Heart left ventricle (tissue), 16 donors: ENCODE results near the gene SLK. TPM values are rescaled to one million over a fixed set of nuclear protein-coding genes. Genes with fewer than 3 reads are reported as not detected.

Experiments
- ATAC-seq, 4 donors: fragments of 200-7000 bp; cut with Tn5 transposase; one replicate each; pipeline ENCODE4 v1.9.1; 2020 to 2022; ENCODE audit warnings: moderate library complexity in 4 of 4, mild to moderate bottlenecking in 3 of 4, moderate number of reproducible peaks in 1 of 4
- DNase-seq, 5 donors: peaks; one replicate each; pipeline ENCODE4 v3.0.0-alpha.2; 2020
- H3K27ac ChIP-seq, 12 donors: fragments of 200-600 bp; sonication (generic) in 4 of 12; one replicate each; pipeline versions ENCODE4 v1.5.0 to v1.8.0; 2016 to 2022; ENCODE audit warnings: mild to moderate bottlenecking in 2 of 12
- H3K27me3 ChIP-seq, 9 donors: fragments of 200-600 bp; sonication (generic) in 2 of 9; one replicate each; pipeline versions ENCODE4 v1.5.1 to v1.8.0; 2016 to 2022; ENCODE audit warnings: mild to moderate bottlenecking in 3 of 9
- H3K36me3 ChIP-seq, 9 donors: fragments of 200-600 bp; sonication (generic) in 2 of 9; one replicate each; pipeline versions ENCODE4 v1.5.0 to v1.8.0; 2018 to 2022; ENCODE audit warnings: mild to moderate bottlenecking in 2 of 9
- H3K4me1 ChIP-seq, 12 donors: fragments of 200-600 bp; sonication (generic) in 4 of 12; one replicate each; pipeline versions ENCODE4 v1.5.0 to v1.8.0; 2016 to 2022; ENCODE audit warnings: mild to moderate bottlenecking in 3 of 12
- H3K4me3 ChIP-seq, 12 donors: fragments of 200-600 bp; sonication (generic) in 4 of 12; one replicate each; pipeline versions ENCODE4 v1.5.0 to v1.8.0; 2017 to 2022; ENCODE audit warnings: mild to moderate bottlenecking in 9 of 12, moderate library complexity in 4 of 12
- H3K9me3 ChIP-seq, 12 donors: fragments of 200-600 bp; sonication (generic) in 4 of 12; one replicate each; pipeline versions ENCODE4 v1.5.0 to v1.8.0; 2016 to 2022; ENCODE audit warnings: mild to moderate bottlenecking in 1 of 12
- CTCF ChIP-seq, 12 donors: fragments of 200-600 bp; sonication (generic) in 4 of 12; IDR thresholded peaks; one replicate each; pipeline versions ENCODE4 v1.5.0 to v1.8.0; 2018 to 2022; ENCODE audit warnings: antibody characterized with exemption in 12 of 12, mild to moderate bottlenecking in 5 of 12
- POLR2A ChIP-seq, 2 donors: fragments of 450-650 bp; IDR thresholded peaks; one replicate each; pipeline ENCODE4 v1.6.1; 2017; ENCODE audit warnings: antibody characterized with exemption in 2 of 2, mild to moderate bottlenecking in 2 of 2, moderate library complexity in 2 of 2
- WGBS, 4 donors: extraction: QIAGEN DNeasy Blood & Tissue Kit in 2 of 4; methylation state at CpG; one replicate each; pipeline versions ENCODE4 v1.1.5 to v1.1.7; 2013 to 2018; 5-methylcytosine and 5-hydroxymethylcytosine counted together
- intact Hi-C, 10 donors: fragments of 100-400 bp; cut with DNase I; formaldehyde crosslinking; loops; one replicate each; pipeline versions ENCODE4 v1.11.1 to v1.14.2; 2022
- polyA plus RNA-seq, 2 donors: library from polyadenylated mRNA; stranded (reverse); fragments of 200-250 nt; gene quantifications; one replicate each; pipeline ENCODE4 v1.2.3, GENCODE V29; 2013
- total RNA-seq, 9 donors: library from RNA; depleted of rRNA in 2 of 9; stranded (reverse); fragments of >200 nt in 2 of 9; fragmentation: NEBNext Ultra II Directional in 3 of 9; extraction: Animal tissue kit (Norgen Biotek cat#: 25700) in 3 of 9; gene quantifications; one replicate each; pipeline versions ENCODE4 v1.1.0 to v1.2.4, GENCODE V29; 2016 to 2023
- donor health status: ischemic (EF 13 %, LVEDD 7.1; RV severe dilation, severe dysfunction).
- donor health status: healthy with polysubstance abuse.
- donor health status: DM: no; HTN: yes; CAD: no.
- donor health status: DM: no; HTN: no; CAD: no.
- donor health status: ischemic (EF 25% LVEDD 6.9; RV normal size, moderate dysfunction).
- donor health status: ischemic (EF 25% LVEDD 5.7; RV mildly dilated, moderate dysfunction).
- donor health status: healthy.
- donor health status: DM: yes; HTN: yes; CAD: no.
- donor health status: ischemic (EF 35%, LVEDD 5.7; RV mildly dilated, moderate dysfunction).
- donor health status: nonischemic (EF 11% LVEDD 7.7; RV severe dilation, severe dysfunction).
- donor health status: DM: yes; HTN: yes; CAD: no.
- donor health status: PGD.
- donor health status: ischemic (EF 29% LVEDD 5.4; RV normal size, mild dysfunction).
- donor health status: nonischemic (EF 23%, LVEDD 6.1; RV moderate dilation, normal function).

The SLK gene
- total and polyA plus RNA-seq, 11 donors = 10.0 to 57.8 (median 45.2) TPM

DNA sequence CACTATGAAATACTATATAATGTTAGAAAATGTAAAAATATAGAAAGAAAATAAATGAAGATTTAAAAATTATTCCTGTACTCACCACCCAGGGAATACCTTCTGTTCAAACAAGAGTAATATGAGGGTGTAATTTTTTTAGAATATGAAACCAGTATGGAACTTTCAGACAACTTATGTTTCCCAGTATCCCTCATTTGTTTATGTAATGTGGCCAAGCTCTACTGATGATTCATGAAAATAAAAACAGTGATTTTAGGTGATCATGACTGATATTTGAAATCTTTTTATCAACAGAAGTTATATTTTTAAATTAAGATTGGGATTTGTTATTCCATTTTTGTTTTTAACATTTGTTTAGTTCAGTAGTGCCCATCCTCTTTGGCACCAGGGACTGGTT lies 18.8 kb downstream of the SLK start:
- H3K4me3 ChIP-seq = no peak overlapping the region
- peaks cover 0 to 3% (median 0%) of the 10 kb centered on the region in 9 donors for H3K36me3 ChIP-seq
- DNase-seq (no peak), ATAC-seq (no peak)
- peaks cover 0 to 67% (median 46%) of the 10 kb centered on the region in 12 donors for H3K4me1 ChIP-seq
- TF ChIP-seq POLR2A (IDR thresholded peaks at IDR 0.05) = no peak
- TF ChIP-seq CTCF (IDR thresholded peaks at IDR 0.05) = no peak
- H3K27me3 ChIP-seq = no peaks in the 10 kb centered on the region
- H3K27ac ChIP-seq = no peak overlapping the region
- no peaks in the 10 kb centered on the region for H3K9me3 ChIP-seq
- intact Hi-C loops = no loop called here

- DNase-seq (no peak), ATAC-seq (peak in 2 of 4 donors; percentile 15 to 24)
- TF ChIP-seq POLR2A (IDR thresholded peaks at IDR 0.05) = no peak
- TF ChIP-seq CTCF (IDR thresholded peaks at IDR 0.05) = no peak
- Histone ChIP-seq H3K27me3 (no peaks in the 10 kb centered on the region), H3K4me1 (peaks cover 0 to 67% (median 48%) of the 10 kb centered on the region in 12 donors), H3K27ac (no peak overlapping the region), H3K9me3 (no peaks in the 10 kb centered on the region), H3K4me3 (no peak overlapping the region), H3K36me3 (peaks cover 0 to 9% (median 2%) of the 10 kb centered on the region in 9 donors)
- WGBS, 4 donors = 62 to 85% (median 83%) methylated on average over 7 of the region's 7 CpGs
- intact Hi-C loops = no loop called here
Measured at GRCh38 chr10:103986360-103986759, 19.4 kb downstream of the SLK start.

- WGBS, 4 donors = 71 to 76% (median 71%) methylated on average over 3 of the region's 3 CpGs
- DNase-seq (no peak), ATAC-seq (no peak)
- no peaks in the 10 kb centered on the region for H3K27me3 ChIP-seq
- no peaks in the 10 kb centered on the region for H3K9me3 ChIP-seq
- no peak overlapping the region for H3K4me3 ChIP-seq
- TF ChIP-seq CTCF (IDR thresholded peaks at IDR 0.05) (no peak), POLR2A (IDR thresholded peaks at IDR 0.05) (no peak)
- intact Hi-C loops = no loop called here
- H3K36me3 ChIP-seq = peaks cover 0 to 46% (median 36%) of the 10 kb centered on the region in 9 donors
- H3K27ac ChIP-seq = no peak overlapping the region
- H3K4me1 ChIP-seq = peaks cover 0 to 40% (median 28%) of the 10 kb centered on the region in 12 donors
Measured at GRCh38 chr10:103990121-103990520, 23.2 kb downstream of the SLK start.

- Histone ChIP-seq H3K27me3 (no peaks in the 10 kb centered on the region), H3K27ac (no peak overlapping the region), H3K9me3 (no peaks in the 10 kb centered on the region), H3K36me3 (peaks cover 0 to 49% (median 36%) of the 10 kb centered on the region in 9 donors), H3K4me1 (peaks cover 0 to 40% (median 27%) of the 10 kb centered on the region in 12 donors), H3K4me3 (no peak overlapping the region)
- intact Hi-C loops = no loop called here
- DNase-seq (no peak), ATAC-seq (no peak)
- 70 to 85% (median 76%) methylated on average over 1 of the region's 1 CpG for WGBS, 4 donors
- TF ChIP-seq CTCF (IDR thresholded peaks at IDR 0.05) = no peak
- no peak for TF ChIP-seq POLR2A (IDR thresholded peaks at IDR 0.05)
Measured at GRCh38 chr10:103990531-103990930, 23.6 kb downstream of the SLK start.
